Stimulated activated CD4-positive, alpha-beta T cell treated with anti-CD3 and anti-CD28 coated beads, TNF-alpha, amount 100 ng/mL, for 1 hour (primary cell): Measurements from ENCODE around the gene LDLRAD4.
"Not testable (repeated sequence)": the region's sequence is repeated elsewhere in the genome, so short reads cannot be mapped to it uniquely, and the experiment has no call there.

ENCODE experiments used
- DNase-seq, 3 donors: peaks; one replicate each; pipeline ENCODE4 v3.0.0-alpha.2; 2020; ENCODE audit warnings: low read depth in 3 of 3, low spot score in 1 of 3

LDLRAD4 gene

DNA sequence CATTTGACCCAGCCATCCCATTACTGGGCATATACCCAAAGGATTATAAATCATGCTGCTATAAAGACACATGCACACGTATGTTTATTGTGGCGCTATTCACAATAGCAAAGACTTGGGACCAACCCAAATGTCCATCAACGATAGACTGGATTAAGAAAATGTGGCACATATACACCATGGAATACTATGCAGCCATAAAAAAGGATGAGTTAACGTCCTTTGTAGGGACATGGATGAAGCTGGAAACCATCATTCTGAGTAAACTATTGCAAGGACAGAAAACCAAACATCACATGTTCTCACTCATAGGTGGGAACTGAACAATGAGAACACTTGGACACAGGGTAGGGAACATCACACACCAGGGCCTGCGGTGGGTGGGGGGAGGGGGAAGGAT, 476.8 kb downstream of the LDLRAD4 start:
- DNase-seq: not testable (repeated sequence)

GRCh38 chr18:13696961-13697360, 478.4 kb downstream of the LDLRAD4 start:
- DNase-seq: no peak

DNA sequence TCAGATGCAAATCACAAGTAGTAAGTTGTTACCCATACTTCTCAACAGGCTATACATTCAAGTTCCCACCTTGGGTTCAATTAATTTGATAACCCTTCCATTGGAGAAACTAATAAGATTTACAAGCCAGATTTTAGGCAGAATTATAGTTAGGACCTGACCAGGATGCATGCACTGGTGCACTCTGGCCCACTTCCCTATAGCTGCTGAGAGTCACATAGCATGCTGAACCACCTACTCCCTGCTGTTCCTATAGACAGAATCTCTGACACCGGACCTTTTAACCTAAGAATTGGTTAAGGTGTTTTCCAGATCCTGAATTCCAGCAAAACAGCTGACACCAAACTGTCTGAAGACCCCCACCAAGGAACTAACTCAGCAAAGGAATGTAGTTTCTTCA, 481.6 kb downstream of the LDLRAD4 start:
- DNase-seq: no peak
